Fibroblast of mammary gland (primary cell): Measurements from ENCODE around the gene MED27.

Experiments used
- DNase-seq: peaks from one replicate; pipeline ENCODE4 v3.0.0-alpha.2; 2010; ENCODE audit warnings: low read depth
- H3K4me3 ChIP-seq: 2 replicates; pipeline ENCODE4 v1.5.1; 2011; ENCODE audit warnings: low read depth, mild to moderate bottlenecking, low read length, moderate library complexity; ENCODE audit not compliant: control insufficient read depth
- CTCF ChIP-seq: conservative IDR thresholded peaks from 2 replicates; pipeline ENCODE4 v1.5.1; 2011; ENCODE audit warnings: low read depth, low read length, inconsistent platforms; ENCODE audit not compliant: control insufficient read depth, insufficient read depth

Gene MED27

GRCh38 chr9:131959056-131959455 is 120.6 kb downstream of the MED27 start:
- no peak for DNase-seq
- H3K4me3 ChIP-seq: no peak overlapping the region
- TF ChIP-seq CTCF: no peak

- peak; percentile 28 for TF ChIP-seq CTCF
- no peak for DNase-seq
- no peak overlapping the region for H3K4me3 ChIP-seq
These were observed 125.4 kb downstream of the MED27 start for GRCh38 chr9:131954299-131954698.

GRCh38 chr9:131951905-131952304 is 127.8 kb downstream of the MED27 start:
- TF ChIP-seq CTCF: no peak
- DNase-seq: peak; percentile 68
- no peak overlapping the region for H3K4me3 ChIP-seq

GRCh38 chr9:131951155-131951554 is 128.5 kb downstream of the MED27 start:
- TF ChIP-seq CTCF: no peak
- no peak for DNase-seq
- H3K4me3 ChIP-seq: no peak overlapping the region

GRCh38 chr9:131950487-131950886 is 129.2 kb downstream of the MED27 start:
- no peak for DNase-seq
- no peak for TF ChIP-seq CTCF
- H3K4me3 ChIP-seq: no peak overlapping the region

GRCh38 chr9:131946180-131946579 is 133.5 kb downstream of the MED27 start:
- no peak for TF ChIP-seq CTCF
- H3K4me3 ChIP-seq: no peak overlapping the region
- DNase-seq: no peak

GRCh38 chr9:131943351-131943841 is 136.3 kb downstream of the MED27 start:
- TF ChIP-seq CTCF: no peak
- no peak for DNase-seq
- H3K4me3 ChIP-seq: no peak overlapping the region
